ENCODE measurements around the gene TSN. TPM values are rescaled to one million over a fixed set of nuclear protein-coding genes. Genes with fewer than 3 reads are reported as not detected.

The TSN gene
- total and polyA plus RNA-seq, 2 experiments from 2014 or later, result 62.5 to 94.8 TPM

GRCh38 chr2:121783180-121783579 is 27.7 kb downstream of the TSN start:
- no peak overlapping the region for H3K4me3 Mint-ChIP-seq
- ATAC-seq, result no peak
- H3K9me2 ChIP-seq (ENCODE audit: insufficient read depth), result no peaks in the 10 kb centered on the region
- H3K9me3 Mint-ChIP-seq, result peaks cover 2% of the 10 kb centered on the region; the same call in 2 of the 3 replicates
- no peaks in the 10 kb centered on the region for H4K20me1 ChIP-seq (replicated peaks; ENCODE audit: insufficient read depth)
- H3K36me3 Mint-ChIP-seq (ENCODE audit: low read depth), result no peaks in the 10 kb centered on the region; the same call in 2 of the 3 replicates
- H3K4me3 ChIP-seq, result no peak overlapping the region
- no peak for DNase-seq (ENCODE audit: low spot score)
- TF ChIP-seq CTCF (conservative IDR thresholded peaks at IDR 0.05; ENCODE audit: low read depth in 2 of 2) (no peak), CREB1 (CRISPR knock-in tag; IDR thresholded peaks at IDR 0.05; ENCODE audit: low read depth) (no peak), EZH2phosphoT487 (IDR thresholded peaks at IDR 0.05; ENCODE audit: unreplicated experiment) (no peak), STAT1 (IDR thresholded peaks at IDR 0.05; ENCODE audit: unreplicated experiment) (no peak), NANOG (IDR thresholded peaks at IDR 0.05; ENCODE audit: borderline replicate concordance) (no peak), ETS1 (IDR thresholded peaks at IDR 0.05) (no peak)
- H3K36me3 ChIP-seq (ENCODE audit: insufficient read depth), result no peaks in the 10 kb centered on the region
- H2AFZ ChIP-seq, result no peak overlapping the region
- H3K79me2 ChIP-seq (replicated peaks; ENCODE audit: insufficient read depth), result no peaks in the 10 kb centered on the region
- H3K27ac ChIP-seq (ENCODE audit: low read depth), result no peak overlapping the region
- H3K4me2 ChIP-seq, result no peak overlapping the region
- H3K27ac Mint-ChIP-seq, result no peak overlapping the region
- H3K27me3 ChIP-seq (ENCODE audit: insufficient read depth), result no peaks in the 10 kb centered on the region
- peaks cover 6% of the 10 kb centered on the region for H3K4me1 Mint-ChIP-seq
- H3F3A ChIP-seq (replicated peaks; ENCODE audit: low read depth), result no peaks in the 10 kb centered on the region
- peaks cover 4% of the 10 kb centered on the region for H3K27me3 Mint-ChIP-seq (ENCODE audit: insufficient read depth, low read depth, poor library complexity)
- peaks cover 11% of the 10 kb centered on the region for H3K4me1 ChIP-seq (ENCODE audit: insufficient read depth)

- H3K9me3 Mint-ChIP-seq, result peaks cover 9% of the 10 kb centered on the region; the same call in 2 of the 3 replicates
- H3K36me3 Mint-ChIP-seq (ENCODE audit: low read depth), result no peaks in the 10 kb centered on the region; the same call in 2 of the 3 replicates
- H3K4me1 Mint-ChIP-seq, result peaks cover 28% of the 10 kb centered on the region
- Histone ChIP-seq H3K4me2 (no peak overlapping the region), H3K4me3 (no peak overlapping the region), H3K9me2 (ENCODE audit: insufficient read depth) (no peaks in the 10 kb centered on the region), H4K20me1 (replicated peaks; ENCODE audit: insufficient read depth) (no peaks in the 10 kb centered on the region), H3F3A (replicated peaks; ENCODE audit: low read depth) (no peaks in the 10 kb centered on the region; the same call in 1 of the 2 replicates), H3K36me3 (ENCODE audit: insufficient read depth) (no peaks in the 10 kb centered on the region), H2AFZ (no peak overlapping the region), H3K27me3 (ENCODE audit: insufficient read depth) (no peaks in the 10 kb centered on the region), H3K79me2 (replicated peaks; ENCODE audit: insufficient read depth) (no peaks in the 10 kb centered on the region), H3K4me1 (ENCODE audit: insufficient read depth) (peaks cover 38% of the 10 kb centered on the region), H3K27ac (ENCODE audit: low read depth) (no peak overlapping the region)
- H3K4me3 Mint-ChIP-seq, result no peak overlapping the region
- no peak overlapping the region for H3K27ac Mint-ChIP-seq
- DNase-seq (ENCODE audit: low spot score), result no peak
- ATAC-seq, result no peak
- peaks cover 10% of the 10 kb centered on the region for H3K27me3 Mint-ChIP-seq (ENCODE audit: insufficient read depth, low read depth, poor library complexity)
- TF ChIP-seq REST (IDR thresholded peaks at IDR 0.05; ENCODE audit: unreplicated experiment), result no peak
- no peak for TF ChIP-seq EZH2phosphoT487 (IDR thresholded peaks at IDR 0.05; ENCODE audit: unreplicated experiment)
- TF ChIP-seq POLR2AphosphoS5 (IDR thresholded peaks at IDR 0.05; ENCODE audit: low read depth), result no peak
- no peak for TF ChIP-seq CTCF (conservative IDR thresholded peaks at IDR 0.05; ENCODE audit: low read depth in 2 of 2)
- no peak for TF ChIP-seq EZH2 (IDR thresholded peaks at IDR 0.05; ENCODE audit: low read depth, unreplicated experiment)
Measured at GRCh38 chr2:121788685-121789084, 33.2 kb downstream of the TSN start.

Data from GM23338 (cell line).